A673 (cell line): ENCODE results near the gene DMRTA2.

ENCODE experiments used
- EZH2 ChIP-seq: fragments of 200-600 bp; sonication (generic); IDR thresholded peaks from 2 replicates; pipeline ENCODE4 v1.6.1; 2017; ENCODE audit warnings: borderline replicate concordance, low read depth, mild to moderate bottlenecking, mixed read lengths, antibody characterized with exemption, low read length; ENCODE audit not compliant: poor library complexity, severe bottlenecking
- TF ChIP-seq, protein P1 (sequence below): fragments of 300-800, 200-600 bp; sonication (generic); conservative IDR thresholded peaks from 2 replicates; pipeline ENCODE4 v1.5.1; 2017; ENCODE audit warnings: low read depth, mild to moderate bottlenecking, antibody characterized with exemption, low read length, moderate library complexity, mixed read lengths

DNA sequence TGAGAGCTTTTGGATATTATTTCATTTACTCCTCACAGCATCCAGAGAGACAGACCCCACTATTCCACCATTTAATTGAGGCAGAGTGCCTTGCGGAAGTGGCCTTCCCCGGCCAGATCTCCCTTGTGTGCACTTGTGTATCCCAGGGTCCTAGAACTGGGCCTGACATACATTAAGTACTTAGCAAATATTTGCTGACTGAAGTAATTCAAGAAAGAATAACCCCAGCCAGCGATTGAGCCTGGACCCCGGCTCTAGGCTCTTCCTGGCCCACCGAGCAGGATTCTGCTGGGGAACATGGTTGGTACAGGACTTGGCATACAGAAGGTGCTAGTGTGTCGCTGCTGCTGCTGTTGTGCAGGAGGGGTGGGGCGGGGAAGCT is 8.4 kb downstream of the DMRTA2 start:
- TF ChIP-seq, protein P1, sequence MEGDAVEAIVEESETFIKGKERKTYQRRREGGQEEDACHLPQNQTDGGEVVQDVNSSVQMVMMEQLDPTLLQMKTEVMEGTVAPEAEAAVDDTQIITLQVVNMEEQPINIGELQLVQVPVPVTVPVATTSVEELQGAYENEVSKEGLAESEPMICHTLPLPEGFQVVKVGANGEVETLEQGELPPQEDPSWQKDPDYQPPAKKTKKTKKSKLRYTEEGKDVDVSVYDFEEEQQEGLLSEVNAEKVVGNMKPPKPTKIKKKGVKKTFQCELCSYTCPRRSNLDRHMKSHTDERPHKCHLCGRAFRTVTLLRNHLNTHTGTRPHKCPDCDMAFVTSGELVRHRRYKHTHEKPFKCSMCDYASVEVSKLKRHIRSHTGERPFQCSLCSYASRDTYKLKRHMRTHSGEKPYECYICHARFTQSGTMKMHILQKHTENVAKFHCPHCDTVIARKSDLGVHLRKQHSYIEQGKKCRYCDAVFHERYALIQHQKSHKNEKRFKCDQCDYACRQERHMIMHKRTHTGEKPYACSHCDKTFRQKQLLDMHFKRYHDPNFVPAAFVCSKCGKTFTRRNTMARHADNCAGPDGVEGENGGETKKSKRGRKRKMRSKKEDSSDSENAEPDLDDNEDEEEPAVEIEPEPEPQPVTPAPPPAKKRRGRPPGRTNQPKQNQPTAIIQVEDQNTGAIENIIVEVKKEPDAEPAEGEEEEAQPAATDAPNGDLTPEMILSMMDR = no peak
- TF ChIP-seq EZH2 = no peak
